Fibroblast of skin of left biceps (primary cell): Measurements from ENCODE around the gene MRPL11.

Experiments used
- DNase-seq, 2 experiments: peaks; one replicate each; pipeline ENCODE4 v3.0.0-alpha.2; 2013; ENCODE audit warnings: low read depth in 2 of 2

MRPL11 gene

DNA sequence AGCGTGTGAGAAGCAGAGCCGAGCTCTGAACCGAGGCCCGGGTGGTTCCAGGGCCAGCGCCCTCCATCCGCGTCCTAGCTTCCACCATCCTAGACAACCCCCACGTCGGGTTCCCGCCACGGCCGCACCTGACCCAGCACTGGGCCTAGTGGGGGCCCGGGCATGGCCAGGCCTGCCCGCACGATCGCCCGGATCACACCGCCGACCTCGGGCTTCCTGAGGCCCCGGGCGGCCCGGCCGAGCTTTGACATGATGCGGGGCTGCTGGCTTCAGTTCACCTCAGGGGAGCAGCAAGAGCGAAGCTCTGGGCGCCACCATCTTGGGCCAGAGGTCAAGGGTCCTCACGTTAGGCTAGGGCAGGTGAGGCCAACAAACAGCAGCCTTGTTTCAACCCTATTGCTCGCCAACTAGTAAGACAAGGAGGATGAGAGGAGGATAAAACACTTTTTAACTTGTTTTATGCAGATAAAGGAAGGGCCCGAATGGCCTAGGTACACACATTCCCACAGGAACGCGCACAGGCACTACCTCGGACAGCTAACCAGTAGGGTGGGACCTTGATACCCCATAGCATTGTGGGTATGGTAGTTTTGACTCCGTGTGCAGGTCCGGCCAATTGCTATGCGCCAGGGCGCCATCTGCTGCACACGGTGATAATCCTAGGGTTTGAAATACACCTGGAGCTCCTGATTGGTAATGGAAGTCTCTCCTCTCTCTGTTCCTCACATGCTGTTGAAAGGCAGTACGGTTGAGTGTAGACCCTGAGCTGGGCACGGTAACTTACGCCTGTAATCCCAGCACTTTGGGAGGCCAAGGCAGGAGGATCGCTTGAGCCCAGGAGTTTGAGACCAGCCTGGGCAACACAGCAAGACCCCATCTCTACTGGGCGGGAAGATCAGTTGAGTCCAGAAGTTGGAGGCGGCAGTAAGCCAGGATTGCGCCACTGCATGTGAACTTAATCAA, at the start of gene MRPL11:
Gene MRPL11 (minus strand): TSS at position 345 of the 963 bp plus-strand sequence. CDS start 94 bp downstream, at position 251.
- DNase-seq, result peak; percentile 73 to 74

DNA sequence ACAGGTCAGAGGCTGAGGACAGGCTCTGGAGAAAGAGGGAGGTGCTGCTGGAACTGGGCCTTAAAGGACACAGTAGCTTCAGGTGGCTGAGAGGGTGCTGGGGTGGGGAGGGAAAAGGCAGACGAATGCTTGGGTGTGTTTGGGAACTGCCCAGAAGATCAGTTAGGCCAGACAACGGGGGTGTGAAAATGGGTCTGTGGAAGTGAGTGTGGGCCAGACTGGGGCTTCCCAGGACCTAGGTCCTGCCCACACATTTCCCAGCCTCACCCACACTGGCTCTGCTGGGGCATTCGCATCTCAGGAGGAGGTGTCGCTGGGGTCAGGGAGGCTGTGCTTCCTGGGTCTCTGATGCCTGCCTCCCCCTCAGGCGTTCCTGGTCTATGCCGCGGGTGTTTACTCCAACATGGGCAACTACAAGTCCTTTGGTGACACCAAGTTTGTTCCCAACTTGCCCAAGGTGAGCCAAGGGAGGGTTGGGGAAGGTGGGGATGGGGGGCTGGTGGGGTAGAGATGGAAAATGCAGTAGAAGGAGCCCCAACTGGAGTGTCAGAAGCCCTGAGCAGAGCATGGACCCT, 46.2 kb upstream of the MRPL11 start:
- DNase-seq, result no peak

DNA sequence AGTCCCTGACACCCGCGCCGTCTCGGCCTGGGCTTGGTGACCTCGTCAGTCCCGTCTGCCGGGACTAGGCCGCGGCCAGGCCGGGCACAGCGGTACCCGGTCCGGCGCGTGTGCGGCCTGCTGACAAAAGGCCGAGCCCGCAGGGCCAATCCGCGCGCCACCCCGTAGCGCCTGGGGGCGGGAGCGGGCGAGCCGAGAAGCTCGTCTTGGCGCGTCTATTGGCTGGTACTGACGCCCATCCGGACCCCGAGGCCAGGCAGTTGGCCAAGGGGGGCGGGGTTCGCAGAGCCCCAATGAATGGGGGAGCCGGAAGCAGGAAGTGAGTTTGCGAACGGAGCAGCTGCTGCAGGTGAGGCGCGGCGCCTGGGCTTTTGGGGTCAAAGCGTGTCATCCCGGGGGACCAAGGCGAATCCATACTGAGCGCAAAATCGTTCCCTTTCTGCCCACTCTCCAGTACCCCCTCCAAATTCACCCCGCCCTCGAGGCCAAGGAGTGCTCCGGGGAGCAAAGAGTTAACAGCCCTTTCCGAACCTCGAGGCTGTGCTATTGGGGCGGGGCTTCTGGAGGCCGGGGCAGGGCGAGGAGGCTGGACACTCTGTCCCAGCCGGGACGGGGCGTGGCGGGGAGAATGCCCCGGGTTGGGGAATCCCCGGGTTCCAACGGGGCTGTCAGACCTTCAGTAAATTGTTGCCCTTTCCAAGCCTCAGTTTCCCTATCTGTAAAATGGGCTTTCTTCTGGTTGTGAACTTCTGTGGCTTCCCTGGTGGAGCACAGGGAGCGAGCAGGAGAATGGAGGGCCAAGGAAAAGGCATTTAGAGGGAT, 41.7 kb upstream of the MRPL11 start, which contains the start of gene DPP3:
Gene DPP3 (plus strand): TSS at position 318 of the 822 bp plus-strand sequence. CDS start 1,767 bp downstream, outside the sequence.
- peak; percentile 85 to 89 for DNase-seq

DNA sequence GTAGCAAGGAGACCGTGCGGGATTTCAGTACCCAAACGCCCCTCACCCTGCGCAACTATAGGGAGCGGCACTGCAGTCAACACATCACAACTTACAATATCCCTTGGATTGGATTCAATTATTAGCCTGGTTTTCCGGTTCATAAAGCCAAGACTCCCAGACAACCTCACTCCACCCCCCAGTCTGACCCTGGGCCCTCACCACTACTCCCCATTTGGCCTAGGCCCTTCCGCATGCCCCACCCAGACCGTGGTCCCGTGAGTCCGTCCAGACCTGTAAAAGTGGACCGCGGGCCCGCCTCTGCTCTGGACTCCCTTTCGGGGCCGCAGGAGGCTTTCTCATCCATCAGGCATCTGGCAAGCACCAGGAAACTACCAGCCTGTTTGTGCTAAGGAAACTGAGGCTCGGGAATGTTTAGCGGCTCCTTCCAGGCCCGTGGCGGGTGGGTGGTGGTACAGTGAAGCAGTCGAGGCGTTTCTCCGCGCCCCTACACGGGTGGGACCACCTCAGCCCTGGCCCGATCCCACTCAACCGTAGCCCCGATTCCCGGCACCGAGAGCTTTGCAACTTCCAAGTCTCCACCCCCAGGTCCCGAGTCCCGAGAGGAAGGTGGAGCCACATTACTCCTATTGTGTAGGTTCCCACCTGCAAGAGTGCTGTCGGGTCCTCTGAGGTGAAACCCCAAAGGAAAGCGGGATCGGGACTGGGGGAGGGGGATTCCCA, 40.9 kb upstream of the MRPL11 start:
- DNase-seq, result peak in 1 of 2 experiments; percentile 9

DNA sequence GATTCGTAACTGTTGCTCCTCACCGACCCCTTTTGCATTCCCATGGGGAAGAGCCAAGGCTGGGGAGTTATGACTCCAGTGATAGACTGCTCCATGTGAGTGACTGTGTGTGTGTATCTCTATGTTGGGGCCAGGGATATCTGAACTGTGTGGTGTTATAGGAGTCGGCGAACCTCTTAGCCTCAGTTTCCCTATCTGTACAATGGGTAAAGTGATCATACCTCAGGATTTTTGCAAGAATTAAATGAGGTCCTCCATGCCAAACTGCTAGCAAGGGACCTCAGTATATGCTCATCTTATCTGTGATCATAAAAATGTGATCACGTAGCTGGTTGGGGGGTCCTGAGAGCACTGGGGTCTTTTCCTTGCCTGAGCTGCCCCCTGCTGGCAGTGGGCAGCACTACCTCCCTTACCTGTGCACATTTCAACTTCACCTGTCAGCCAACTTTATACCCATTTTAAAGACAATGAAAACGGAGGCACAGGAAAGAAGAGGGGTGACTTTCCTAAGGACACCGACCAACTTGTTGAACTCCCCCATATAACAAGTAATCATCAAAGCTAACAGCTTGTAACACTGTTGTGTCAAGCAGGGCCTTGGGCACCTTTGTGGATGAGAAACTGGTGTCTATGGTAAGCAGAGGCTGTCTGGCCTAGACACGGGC, 40.2 kb upstream of the MRPL11 start:
- DNase-seq, result no peak

DNA sequence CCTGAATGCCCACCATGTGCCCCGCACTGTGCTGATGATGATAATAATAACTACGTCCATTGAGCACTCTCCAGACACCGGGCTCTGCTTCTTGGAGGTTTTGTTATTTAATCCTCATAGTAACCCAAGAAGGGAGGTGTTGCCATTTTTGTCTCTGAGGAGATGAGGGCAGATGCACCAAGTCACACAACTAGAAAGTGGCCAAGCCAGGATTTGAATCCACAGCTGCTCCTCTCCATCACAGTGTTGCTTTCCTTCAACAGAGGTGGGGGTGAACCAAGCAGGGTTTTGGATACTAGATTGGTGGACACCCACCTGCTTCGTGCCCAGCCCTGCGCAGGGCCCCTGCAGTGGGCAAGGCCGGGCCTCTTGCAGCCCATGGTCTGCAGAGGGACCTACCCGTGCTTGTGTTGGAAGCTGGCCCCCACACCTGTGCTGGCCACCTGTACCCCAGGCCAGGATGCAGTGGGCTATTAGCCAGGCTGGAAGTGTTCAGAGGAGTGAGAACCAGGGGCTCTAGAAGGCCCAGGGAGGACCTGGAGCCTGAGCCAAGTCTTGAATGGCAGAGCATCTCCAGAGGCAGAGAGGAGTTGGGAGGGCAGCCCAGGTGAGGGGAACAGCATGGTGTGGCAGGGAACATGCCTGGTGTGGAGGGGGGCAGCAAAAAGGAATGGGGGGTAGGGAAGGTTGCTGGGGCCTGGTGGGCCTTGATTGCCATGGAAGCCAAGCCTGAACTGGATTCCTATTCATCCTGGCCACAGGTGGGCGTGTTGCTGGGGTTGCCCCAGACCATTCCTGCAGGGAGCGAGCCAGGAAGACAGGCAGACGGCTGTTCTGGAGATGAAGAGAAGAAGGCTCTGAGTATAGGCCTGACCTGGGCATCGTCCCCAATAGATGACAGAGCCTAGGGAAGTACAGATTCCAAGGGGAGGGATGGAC, 38.9 kb upstream of the MRPL11 start:
- no peak for DNase-seq

DNA sequence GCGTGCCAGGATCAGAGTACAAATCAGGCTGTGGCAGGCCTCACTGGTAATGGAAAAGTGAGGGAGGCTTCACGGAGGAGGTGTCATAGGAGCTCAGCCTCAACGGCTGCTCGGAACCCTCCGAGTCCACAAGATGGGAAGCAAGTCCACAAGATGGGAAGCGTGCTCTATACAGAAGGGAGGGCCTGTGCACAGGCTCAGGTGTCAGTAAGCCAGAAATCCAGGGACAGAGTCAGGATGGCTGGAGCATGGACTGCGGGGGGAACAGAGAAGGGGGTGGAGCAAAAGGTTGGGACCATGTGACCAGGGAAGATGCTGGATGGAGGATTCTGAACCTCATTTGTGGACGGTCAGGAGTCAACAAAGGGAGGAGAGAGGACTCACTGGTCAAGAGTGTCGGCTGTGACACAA, 38.2 kb upstream of the MRPL11 start:
- DNase-seq, result no peak

DNA sequence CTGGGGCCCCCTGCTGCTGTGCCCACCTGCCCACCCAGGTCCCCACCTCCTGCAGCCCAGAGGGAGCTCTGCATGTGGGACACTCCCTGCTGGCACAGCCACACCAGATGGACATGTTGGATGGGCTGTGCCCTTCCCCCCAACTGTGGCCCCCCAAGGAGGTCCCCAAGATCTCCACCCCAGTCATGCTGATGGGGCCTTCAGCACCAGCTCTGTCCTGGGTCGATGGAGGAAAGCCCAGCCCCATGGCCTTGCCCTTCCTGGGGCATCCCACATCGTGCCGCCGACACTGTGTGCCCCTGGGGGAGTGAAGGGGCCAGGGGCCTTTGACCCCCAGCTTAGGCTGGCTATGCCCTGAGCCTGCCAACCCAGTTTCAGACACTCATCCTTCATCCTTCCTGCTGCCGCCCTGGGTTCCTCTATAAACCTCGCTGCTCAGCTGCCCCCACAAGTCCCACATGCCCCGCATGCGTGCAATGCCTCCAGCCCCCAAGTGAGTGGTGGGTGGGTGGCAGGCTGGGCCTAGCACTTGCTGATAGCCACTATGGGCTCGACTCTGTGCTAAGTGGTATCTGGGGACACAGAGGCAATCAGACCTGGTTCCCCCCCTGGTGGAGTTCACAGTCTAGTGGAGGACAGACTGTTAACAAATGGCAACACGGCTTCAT, 37.7 kb upstream of the MRPL11 start:
- DNase-seq, result no peak

DNA sequence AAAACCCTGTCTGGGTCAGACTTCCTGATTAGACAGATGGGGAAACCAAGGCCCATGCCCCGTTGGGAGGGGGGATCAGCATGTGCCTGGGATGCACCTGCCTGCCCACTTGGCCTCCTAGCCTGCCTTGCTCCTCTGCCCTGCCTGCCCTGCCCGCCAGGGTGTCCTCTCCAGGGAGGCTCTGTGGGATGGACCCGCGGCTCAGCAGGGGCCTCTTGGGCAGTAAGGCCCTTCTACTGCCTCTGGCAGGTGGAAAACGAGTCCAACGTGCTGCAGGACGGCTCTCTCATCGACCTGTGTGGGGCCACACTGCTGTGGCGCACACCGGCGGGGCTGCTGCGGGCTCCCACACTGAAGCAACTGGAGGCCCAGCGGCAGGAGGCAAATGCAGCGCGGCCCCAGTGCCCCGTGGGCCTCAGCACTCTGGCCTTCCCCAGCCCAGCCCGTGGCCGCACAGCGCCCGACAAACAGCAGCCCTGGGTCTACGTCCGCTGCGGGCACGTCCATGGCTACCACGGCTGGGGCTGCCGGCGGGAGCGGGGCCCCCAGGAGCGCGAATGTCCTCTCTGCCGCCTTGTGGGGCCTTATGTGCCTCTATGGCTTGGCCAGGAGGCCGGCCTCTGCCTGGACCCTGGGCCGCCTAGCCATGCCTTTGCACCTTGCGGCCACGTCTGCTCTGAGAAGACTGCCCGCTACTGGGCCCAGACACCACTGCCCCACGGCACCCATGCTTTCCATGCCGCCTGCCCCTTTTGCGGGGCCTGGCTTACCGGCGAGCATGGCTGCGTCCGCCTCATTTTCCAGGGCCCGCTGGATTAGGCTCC, 36.9 kb upstream of the MRPL11 start:
- DNase-seq, result no peak

DNA sequence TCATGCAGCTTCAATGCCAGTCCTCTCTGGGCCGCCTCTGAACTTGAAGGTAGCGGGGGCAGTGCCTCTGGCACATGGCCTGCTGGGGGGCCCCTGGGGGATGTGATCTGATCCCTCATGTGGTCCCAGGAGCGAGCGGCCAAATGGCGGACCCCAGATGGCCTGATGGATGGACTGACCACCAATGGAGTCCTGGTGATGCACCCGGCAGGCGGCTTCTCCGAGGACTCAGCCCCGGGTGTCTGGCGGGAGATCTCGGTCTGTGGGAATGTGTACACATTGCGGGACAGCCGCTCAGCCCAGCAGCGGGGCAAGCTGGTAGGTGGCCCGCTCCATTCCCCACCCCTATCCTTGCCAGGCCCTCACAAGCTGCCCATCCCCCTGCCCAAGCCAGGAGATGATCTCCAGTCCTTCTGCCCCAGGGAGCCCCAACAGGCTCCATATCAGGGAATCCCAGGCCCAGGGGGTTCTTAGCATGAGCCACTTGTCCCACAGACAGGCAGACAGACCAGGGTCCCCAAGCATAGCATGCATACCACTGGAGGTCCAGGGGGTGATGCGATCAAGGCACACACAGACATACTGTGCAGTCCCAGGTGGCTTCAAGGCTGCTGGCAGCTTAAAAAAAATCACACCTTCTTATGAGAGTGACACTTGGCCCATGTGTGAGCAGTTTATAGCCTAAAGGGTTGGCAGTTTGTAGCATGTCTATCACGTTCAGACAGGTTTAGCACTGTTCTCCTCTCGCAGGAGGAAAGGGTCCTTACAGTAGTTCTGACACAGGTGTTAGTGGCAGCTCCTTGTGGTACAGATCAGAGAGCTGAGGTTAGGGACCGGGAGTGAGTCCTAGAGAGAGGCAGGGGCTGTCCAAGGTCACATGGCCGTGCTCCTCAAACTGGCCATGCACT, 35.2 kb upstream of the MRPL11 start:
- no peak for DNase-seq

DNA sequence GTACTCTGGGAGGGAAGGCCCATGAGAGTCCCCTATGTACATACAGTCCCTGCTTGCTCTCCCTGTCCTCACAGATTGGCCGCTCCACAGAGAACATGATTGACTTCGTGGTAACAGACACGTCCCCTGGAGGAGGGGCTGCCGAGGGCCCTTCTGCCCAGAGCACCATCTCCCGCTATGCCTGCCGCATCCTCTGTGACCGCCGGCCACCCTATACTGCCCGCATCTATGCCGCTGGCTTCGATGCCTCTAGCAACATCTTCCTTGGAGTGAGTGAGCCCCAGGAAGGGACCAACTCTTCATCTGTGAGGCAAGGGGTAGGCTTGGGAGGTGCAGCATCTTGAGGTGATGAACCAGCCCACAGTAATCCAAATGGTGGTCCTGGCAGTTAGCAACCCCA, 34.5 kb upstream of the MRPL11 start:
- no peak for DNase-seq

DNA sequence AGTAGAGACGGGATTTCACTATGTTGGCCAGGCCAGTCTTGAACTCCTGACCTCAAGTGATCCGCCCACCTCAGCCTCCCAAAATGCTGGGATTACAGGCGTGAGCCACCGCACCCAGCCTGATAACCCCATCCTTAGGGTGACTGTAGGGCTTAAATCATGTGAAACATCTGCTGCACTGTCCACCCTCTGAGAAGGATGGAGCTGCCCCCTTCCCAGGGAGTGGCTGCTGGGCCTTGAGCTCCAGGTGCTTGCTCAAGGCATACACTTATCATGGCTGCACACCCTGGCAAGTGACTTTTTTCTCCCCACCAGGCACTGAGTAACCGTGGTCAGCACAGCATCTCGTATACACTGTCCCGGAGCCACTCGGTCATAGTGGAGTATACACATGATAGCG, 33.4 kb upstream of the MRPL11 start:
- DNase-seq, result no peak

DNA sequence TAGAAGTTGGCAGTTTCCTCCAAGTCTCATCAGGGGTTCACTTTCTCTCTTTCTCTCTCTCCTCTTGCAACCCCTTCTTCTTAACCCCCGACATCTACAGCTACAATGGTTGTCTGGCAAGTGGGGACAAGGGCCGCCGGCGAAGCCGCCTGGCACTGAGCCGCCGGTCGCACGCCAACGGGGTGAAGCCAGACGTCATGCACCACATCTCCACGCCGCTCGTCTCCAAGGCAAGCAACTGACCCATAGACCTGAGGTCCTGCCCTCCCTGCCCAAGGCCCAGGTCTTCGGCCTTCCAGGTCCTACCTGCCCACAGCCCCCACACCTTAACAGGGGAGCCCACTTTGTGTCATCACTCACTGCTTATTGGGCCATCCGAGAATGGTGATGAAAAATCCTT, 32.5 kb upstream of the MRPL11 start:
- DNase-seq, result no peak

DNA sequence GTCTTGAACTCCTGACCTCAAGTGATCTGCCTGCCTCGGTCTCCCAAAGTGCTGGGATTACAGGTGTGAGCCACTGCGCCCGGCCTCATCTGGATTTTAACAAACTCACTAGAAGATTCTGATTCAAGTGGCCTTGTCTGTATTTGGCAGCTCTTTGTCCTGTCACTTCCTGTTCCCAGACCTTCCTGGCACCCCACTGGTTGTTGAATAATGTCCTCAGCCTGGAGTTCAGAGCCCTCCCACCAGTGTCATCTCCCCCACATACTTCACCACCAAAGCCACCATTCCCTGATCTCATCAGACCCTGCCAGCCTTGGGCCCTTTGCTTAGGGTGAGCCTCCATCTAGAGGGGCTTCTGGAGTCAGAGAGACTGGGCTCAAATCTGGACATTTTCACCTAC, 31.4 kb upstream of the MRPL11 start:
- no peak for DNase-seq

DNA sequence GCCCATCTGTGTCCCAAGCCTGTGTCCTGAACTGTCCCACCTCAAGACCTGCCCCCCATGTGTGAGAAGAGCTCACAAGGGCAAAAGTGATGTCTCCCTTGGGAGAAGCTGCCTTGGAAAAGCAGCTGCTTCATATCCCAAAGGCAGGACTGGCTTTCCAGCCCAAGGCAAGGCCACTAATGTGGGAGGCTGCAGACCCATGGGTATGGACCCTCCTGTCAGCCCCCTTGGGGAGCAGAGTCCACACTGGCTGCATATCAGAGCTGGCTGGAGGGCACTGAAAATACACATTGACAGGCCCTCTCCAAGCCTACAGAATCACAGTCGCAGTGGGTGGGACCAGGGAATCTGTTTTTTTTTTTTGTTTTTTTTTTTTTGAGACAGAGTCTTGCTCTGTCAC, 30.8 kb upstream of the MRPL11 start:
- DNase-seq, result no peak

DNA sequence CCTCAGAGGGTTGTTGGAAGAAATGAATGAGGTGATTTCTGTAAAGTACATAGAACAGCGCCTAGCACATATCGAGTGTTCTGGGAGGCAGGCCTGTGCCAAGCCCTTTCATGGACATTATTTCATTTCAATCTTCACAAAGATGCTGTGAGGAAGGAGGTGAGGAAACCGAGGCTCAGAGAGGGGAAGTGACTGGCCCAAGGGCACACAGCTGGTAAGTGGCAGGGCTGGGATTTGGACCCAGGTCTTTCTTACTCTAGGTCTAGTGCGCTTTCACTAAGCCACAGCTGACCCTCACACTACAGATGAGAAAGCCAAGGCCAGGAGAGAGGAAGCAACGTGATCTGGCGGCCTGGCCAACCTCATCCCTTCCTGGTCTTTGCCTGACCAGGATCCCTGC, 30.0 kb upstream of the MRPL11 start:
- DNase-seq, result no peak

DNA sequence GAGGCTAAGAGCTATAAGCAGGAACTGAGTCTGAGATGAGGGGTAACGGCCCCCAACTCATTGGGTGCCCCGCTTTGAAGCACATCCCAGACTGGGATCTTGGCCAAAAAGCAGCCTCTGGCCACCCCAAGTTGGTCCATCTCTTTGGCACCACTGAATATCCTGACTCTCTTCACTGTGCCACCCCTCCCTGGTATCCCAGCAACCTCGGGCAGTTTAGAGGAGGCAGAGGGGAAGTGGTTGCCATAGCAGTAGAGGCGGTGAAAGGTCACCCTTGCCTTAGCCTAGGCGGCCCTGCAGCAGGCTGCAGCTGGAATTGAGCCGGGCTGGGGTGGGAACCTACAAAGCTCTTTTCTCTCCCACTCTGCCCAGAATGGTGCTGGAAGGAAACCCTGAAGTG, 29.1 kb upstream of the MRPL11 start:
- no peak for DNase-seq
